ENCODE measurements around the gene C2CD2. TPM values are rescaled to one million over a fixed set of nuclear protein-coding genes. Genes with fewer than 3 reads are reported as not detected.

The C2CD2 gene
- total RNA-seq, 2 donors from 2014 or later, result 59.5 to 77.3 TPM

DNA sequence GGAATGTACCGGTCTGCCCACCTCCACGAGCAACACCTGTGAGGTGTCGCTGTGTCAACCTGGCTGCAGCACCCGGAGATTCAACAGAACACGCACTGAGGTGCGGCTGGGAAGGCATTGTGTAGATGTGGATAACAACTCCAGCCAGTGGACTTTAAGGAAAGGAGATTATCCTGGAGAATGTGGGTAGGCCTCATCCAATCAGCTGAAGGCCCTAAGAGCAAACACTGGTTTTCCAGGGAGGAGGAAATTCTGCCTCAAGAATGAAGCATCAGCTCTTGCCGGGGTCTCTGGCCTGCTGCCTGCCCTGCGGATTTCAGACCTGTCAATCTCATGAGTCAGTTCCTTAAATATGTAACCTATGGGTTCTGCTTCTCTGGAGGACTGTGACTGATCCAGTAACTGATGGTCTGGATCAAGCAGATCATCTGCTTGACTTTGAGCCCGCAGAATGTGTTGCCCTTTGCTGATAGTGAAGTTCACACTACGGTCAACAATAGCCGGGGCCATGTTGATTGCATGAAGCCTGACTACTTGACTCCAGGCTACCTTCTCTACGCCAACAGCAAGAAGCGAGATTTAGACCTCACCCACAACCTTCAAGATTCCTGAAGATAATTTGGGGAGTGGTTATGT lies 58.8 kb downstream of the C2CD2 start:
- no peak for DNase-seq (ENCODE audit: low spot score)
- no peak for ATAC-seq (ENCODE audit: insufficient number of reproducible peaks, low FRiP score, low read depth)
- TF ChIP-seq, protein P1, sequence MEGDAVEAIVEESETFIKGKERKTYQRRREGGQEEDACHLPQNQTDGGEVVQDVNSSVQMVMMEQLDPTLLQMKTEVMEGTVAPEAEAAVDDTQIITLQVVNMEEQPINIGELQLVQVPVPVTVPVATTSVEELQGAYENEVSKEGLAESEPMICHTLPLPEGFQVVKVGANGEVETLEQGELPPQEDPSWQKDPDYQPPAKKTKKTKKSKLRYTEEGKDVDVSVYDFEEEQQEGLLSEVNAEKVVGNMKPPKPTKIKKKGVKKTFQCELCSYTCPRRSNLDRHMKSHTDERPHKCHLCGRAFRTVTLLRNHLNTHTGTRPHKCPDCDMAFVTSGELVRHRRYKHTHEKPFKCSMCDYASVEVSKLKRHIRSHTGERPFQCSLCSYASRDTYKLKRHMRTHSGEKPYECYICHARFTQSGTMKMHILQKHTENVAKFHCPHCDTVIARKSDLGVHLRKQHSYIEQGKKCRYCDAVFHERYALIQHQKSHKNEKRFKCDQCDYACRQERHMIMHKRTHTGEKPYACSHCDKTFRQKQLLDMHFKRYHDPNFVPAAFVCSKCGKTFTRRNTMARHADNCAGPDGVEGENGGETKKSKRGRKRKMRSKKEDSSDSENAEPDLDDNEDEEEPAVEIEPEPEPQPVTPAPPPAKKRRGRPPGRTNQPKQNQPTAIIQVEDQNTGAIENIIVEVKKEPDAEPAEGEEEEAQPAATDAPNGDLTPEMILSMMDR (IDR thresholded peaks at IDR 0.05), result no peak
- Histone ChIP-seq H3K27ac (no peak overlapping the region), H3K4me1 (ENCODE audit: control insufficient read depth in 1 of 2, low read depth in 2 of 2) (peaks cover 6 to 26% of the 10 kb centered on the region in 2 donors), H3K36me3 (peaks cover 21% of the 10 kb centered on the region), H3K9me3 (no peaks in the 10 kb centered on the region), H3K4me3 (no peak overlapping the region), H3K27me3 (replicated peaks; ENCODE audit: insufficient read depth) (no peaks in the 10 kb centered on the region)

GRCh38 chr21:41894511-41894910 lies 59.3 kb downstream of the C2CD2 start:
- TF ChIP-seq, protein P1 (IDR thresholded peaks at IDR 0.05), result no peak
- Histone ChIP-seq H3K9me3 (no peaks in the 10 kb centered on the region), H3K27me3 (replicated peaks; ENCODE audit: insufficient read depth) (no peaks in the 10 kb centered on the region), H3K4me1 (ENCODE audit: control insufficient read depth in 1 of 2, low read depth in 2 of 2) (peaks cover 6 to 26% of the 10 kb centered on the region in 2 donors), H3K4me3 (no peak overlapping the region), H3K36me3 (peaks cover 17% of the 10 kb centered on the region), H3K27ac (no peak overlapping the region)
- DNase-seq (ENCODE audit: low spot score) (no peak), ATAC-seq (ENCODE audit: insufficient number of reproducible peaks, low FRiP score, low read depth) (no peak)

DNA sequence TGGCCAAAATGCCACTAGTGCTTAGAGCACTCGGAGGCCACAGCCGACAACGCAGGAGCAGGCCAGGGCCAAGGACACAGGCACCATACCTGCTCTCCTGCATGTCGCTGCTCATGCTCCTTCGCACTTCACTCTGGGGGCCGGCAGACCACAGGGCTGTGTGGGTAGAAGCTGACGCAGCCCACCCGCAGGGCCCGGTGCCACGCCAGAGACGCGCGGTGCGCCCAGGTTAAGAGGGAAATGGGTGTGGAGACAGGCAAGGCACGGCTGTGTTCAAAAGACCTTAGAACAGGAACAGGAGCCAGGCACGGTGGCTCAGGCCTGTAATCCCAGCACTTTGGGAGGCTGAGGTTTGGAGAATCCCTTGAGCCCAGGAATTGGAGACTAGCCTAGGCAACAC lies 61.1 kb downstream of the C2CD2 start:
- TF ChIP-seq, protein P1 (IDR thresholded peaks at IDR 0.05), result no peak
- ATAC-seq (ENCODE audit: insufficient number of reproducible peaks, low FRiP score, low read depth) (no peak), DNase-seq (ENCODE audit: low spot score) (no peak)
- no peaks in the 10 kb centered on the region for H3K9me3 ChIP-seq
- H3K36me3 ChIP-seq, result peaks cover 21% of the 10 kb centered on the region
- H3K4me3 ChIP-seq, result no peak overlapping the region
- H3K27me3 ChIP-seq (replicated peaks; ENCODE audit: insufficient read depth), result no peaks in the 10 kb centered on the region
- H3K27ac ChIP-seq, result no peak overlapping the region
- H3K4me1 ChIP-seq (ENCODE audit: control insufficient read depth in 1 of 2, low read depth in 2 of 2), result peaks cover 6 to 26% of the 10 kb centered on the region in 2 donors

GRCh38 chr21:41891132-41891531 lies 62.7 kb downstream of the C2CD2 start:
- Histone ChIP-seq H3K27me3 (replicated peaks; ENCODE audit: insufficient read depth) (no peaks in the 10 kb centered on the region), H3K4me1 (ENCODE audit: control insufficient read depth in 1 of 2, low read depth in 2 of 2) (peaks cover 4 to 11% of the 10 kb centered on the region in 2 donors), H3K36me3 (peaks cover 24% of the 10 kb centered on the region), H3K27ac (no peak overlapping the region), H3K4me3 (no peak overlapping the region), H3K9me3 (no peaks in the 10 kb centered on the region)
- TF ChIP-seq, protein P1 (IDR thresholded peaks at IDR 0.05), result no peak
- no peak for DNase-seq (ENCODE audit: low spot score)
- ATAC-seq (ENCODE audit: insufficient number of reproducible peaks, low FRiP score, low read depth), result no peak

DNA sequence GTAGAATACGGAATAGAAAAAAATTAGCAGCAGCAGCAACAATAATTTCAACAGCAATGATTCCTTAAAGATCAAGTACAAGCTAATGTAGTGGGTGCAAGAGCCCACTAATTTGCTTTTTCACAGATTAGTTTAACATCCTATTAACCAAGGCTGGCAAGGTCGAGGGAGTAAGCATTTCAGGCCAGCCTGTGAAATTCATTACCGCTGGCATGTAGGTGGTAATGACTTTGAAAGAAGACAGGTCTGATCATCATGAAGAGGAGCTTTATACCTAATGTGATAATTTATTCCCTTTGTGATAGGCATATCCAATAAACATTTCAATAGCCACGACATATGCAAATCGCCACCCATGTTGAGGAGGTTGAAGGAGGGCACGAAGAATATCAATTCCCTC lies 63.5 kb downstream of the C2CD2 start:
- no peak for ATAC-seq (ENCODE audit: insufficient number of reproducible peaks, low FRiP score, low read depth)
- Histone ChIP-seq H3K9me3 (no peaks in the 10 kb centered on the region), H3K4me3 (no peak overlapping the region), H3K27ac (no peak overlapping the region), H3K36me3 (peaks cover 24% of the 10 kb centered on the region), H3K4me1 (ENCODE audit: control insufficient read depth in 1 of 2, low read depth in 2 of 2) (peaks cover 0 to 4% of the 10 kb centered on the region in 2 donors), H3K27me3 (replicated peaks; ENCODE audit: insufficient read depth) (no peaks in the 10 kb centered on the region)
- DNase-seq (ENCODE audit: low spot score), result no peak
- TF ChIP-seq, protein P1 (IDR thresholded peaks at IDR 0.05), result no peak
